ENCODE results near the gene SORBS2. TPM values are rescaled to one million over a fixed set of nuclear protein-coding genes. Genes with fewer than 3 reads are reported as not detected.

The SORBS2 gene
- total RNA-seq, 4 donors from 2014 or later, result 33.4 to 286 (median 47.6) TPM

- whole genome bisulfite sequencing, 2 donors, result 16 to 24% methylated on average over 10 of the region's 10 CpGs
- H3K27ac ChIP-seq, result peak overlapping the region; percentile 60 to 87 (median 81)
Measured at GRCh38 chr4:185738038-185738552, 73.9 kb downstream of the SORBS2 start.

GRCh38 chr4:185737489-185738037 lies 74.4 kb downstream of the SORBS2 start:
- peak overlapping the region in 2 of 4 donors; percentile 15 to 38 for H3K4me3 ChIP-seq
- WGBS, 2 donors, result 68 to 79% methylated on average over 17 to 20 of the region's 21 CpGs
- peaks cover 17 to 49% (median 25%) of the 10 kb centered on the region in 3 donors for H3K4me1 ChIP-seq
- no peaks in the 10 kb centered on the region for H3K36me3 ChIP-seq
- no peaks in the 10 kb centered on the region for H3K9me3 ChIP-seq
- H3K27me3 ChIP-seq, result no peaks in the 10 kb centered on the region
- intact Hi-C loops (cut with DNase I), result no loop called here
- DNase-seq, result no peak
- TF ChIP-seq CTCF (IDR thresholded peaks at IDR 0.05) (no peak), POLR2A (IDR thresholded peaks at IDR 0.05) (no peak)
- peak overlapping the region; percentile 60 to 87 (median 81) for H3K27ac ChIP-seq

More at GRCh38 chr4:185738038-185738552, 73.9 kb downstream of the SORBS2 start:
- intact Hi-C loops (cut with DNase I), result no loop called here
- TF ChIP-seq CTCF (IDR thresholded peaks at IDR 0.05) (no peak), POLR2A (IDR thresholded peaks at IDR 0.05) (no peak)
- no peak for DNase-seq
- H3K9me3 ChIP-seq, result no peaks in the 10 kb centered on the region
- H3K4me3 ChIP-seq, result peak overlapping the region in 2 of 4 donors; percentile 15 to 38
- peaks cover 17 to 55% (median 25%) of the 10 kb centered on the region in 3 donors for H3K4me1 ChIP-seq
- no peaks in the 10 kb centered on the region for H3K27me3 ChIP-seq
- no peaks in the 10 kb centered on the region for H3K36me3 ChIP-seq

GRCh38 chr4:185736882-185737281 lies 75.1 kb downstream of the SORBS2 start:
- no peaks in the 10 kb centered on the region for H3K9me3 ChIP-seq
- no peaks in the 10 kb centered on the region for H3K27me3 ChIP-seq
- no peak for DNase-seq
- H3K36me3 ChIP-seq, result no peaks in the 10 kb centered on the region
- no peak for TF ChIP-seq CTCF (IDR thresholded peaks at IDR 0.05)
- no peak for TF ChIP-seq POLR2A (IDR thresholded peaks at IDR 0.05)
- H3K4me1 ChIP-seq, result peaks cover 17 to 49% (median 30%) of the 10 kb centered on the region in 3 donors
- H3K27ac ChIP-seq, result peak overlapping the region; percentile 60 to 87 (median 81)
- no peak overlapping the region for H3K4me3 ChIP-seq
- intact Hi-C loops (cut with DNase I), result no loop called here
- WGBS, 2 donors, result 68 to 70% methylated on average over 5 of the region's 5 CpGs

GRCh38 chr4:185735866-185736400 lies 76.1 kb downstream of the SORBS2 start:
- Histone ChIP-seq H3K27me3 (no peaks in the 10 kb centered on the region), H3K36me3 (no peaks in the 10 kb centered on the region), H3K27ac (peak overlapping the region in 3 of 4 donors; percentile 79 to 87 (median 83)), H3K9me3 (no peaks in the 10 kb centered on the region), H3K4me3 (no peak overlapping the region), H3K4me1 (peaks cover 17 to 59% (median 34%) of the 10 kb centered on the region in 3 donors)
- no peak for TF ChIP-seq CTCF (IDR thresholded peaks at IDR 0.05)
- TF ChIP-seq POLR2A (IDR thresholded peaks at IDR 0.05), result no peak
- intact Hi-C loops (cut with DNase I), result no loop called here
- DNase-seq, result no peak
- WGBS, 2 donors, result 67 to 76% methylated on average over 4 of the region's 4 CpGs

GRCh38 chr4:185734930-185735329 lies 77.1 kb downstream of the SORBS2 start:
- Histone ChIP-seq H3K27me3 (no peaks in the 10 kb centered on the region), H3K36me3 (no peaks in the 10 kb centered on the region), H3K9me3 (no peaks in the 10 kb centered on the region), H3K27ac (peak overlapping the region in 3 of 4 donors; percentile 73 to 83 (median 79)), H3K4me3 (no peak overlapping the region), H3K4me1 (peaks cover 22 to 67% (median 41%) of the 10 kb centered on the region in 3 donors)
- WGBS, 2 donors, result 62 to 71% methylated on average over 2 of the region's 2 CpGs
- TF ChIP-seq CTCF (IDR thresholded peaks at IDR 0.05), result no peak
- no peak for TF ChIP-seq POLR2A (IDR thresholded peaks at IDR 0.05)
- intact Hi-C loops (cut with DNase I), result no loop called here
- DNase-seq, result no peak
